WTC11 (cell line): ENCODE measurements around the gene VAC14. TPM values are rescaled to one million over a fixed set of nuclear protein-coding genes. Genes with fewer than 3 reads are reported as not detected.

Source experiments
- ATAC-seq: fragments of 200-7000 bp; cut with Tn5 transposase; 2 replicates; pipeline ENCODE4 v1.10.0; 2021; ENCODE audit warnings: mild to moderate bottlenecking, moderate library complexity
- CTCF ChIA-PET: fragments of 300-600 bp; sonication (Branson Sonifier 250); formaldehyde crosslinking; loops from one replicate; lab custom pipeline; 2021; ENCODE audit warnings: antibody characterized with exemption; lab: Charles Lee
- POLR2A ChIA-PET: fragments of 350-600 bp; sonication (Branson Sonifier 250); formaldehyde crosslinking; loops from one replicate; lab custom pipeline; 2021; ENCODE audit warnings: antibody characterized with exemption; lab: Charles Lee
- DNase-seq: peaks from one replicate; pipeline ENCODE4 v3.0.0; 2021; ENCODE audit warnings: low spot score
- H3K27ac Mint-ChIP-seq: 2 replicates; pipeline ENCODE4 v1.8.0; 2021; ENCODE audit warnings: mixed read lengths
- H3K27me3 Mint-ChIP-seq: 2 replicates; pipeline ENCODE4 v1.8.0; 2021; ENCODE audit warnings: low read depth, mild to moderate bottlenecking, moderate library complexity, mixed read lengths
- H3K36me3 Mint-ChIP-seq: 2 replicates; pipeline ENCODE4 v1.8.0; 2021; ENCODE audit warnings: mixed read lengths
- H3K4me1 Mint-ChIP-seq: 2 replicates; pipeline ENCODE4 v1.8.0; 2022; ENCODE audit warnings: mixed read lengths
- H3K4me3 Mint-ChIP-seq: 2 replicates; pipeline ENCODE4 v1.8.0; 2021; ENCODE audit warnings: mild to moderate bottlenecking, moderate library complexity, mixed read lengths
- H3K9me3 Mint-ChIP-seq: 2 replicates; pipeline ENCODE4 v1.8.0; 2021; ENCODE audit warnings: mixed read lengths
- E2F5 ChIP-seq: sonication (generic); formaldehyde crosslinking; IDR thresholded peaks from 2 replicates; pipeline ENCODE4 v1.8.1; 2022; ENCODE audit warnings: mild to moderate bottlenecking, moderate library complexity, missing genetic modification reagents
- ELF4 ChIP-seq: sonication (generic); formaldehyde crosslinking; IDR thresholded peaks from 2 replicates; pipeline ENCODE4 v1.8.1; 2022; ENCODE audit warnings: low read depth, mild to moderate bottlenecking, moderate library complexity, missing genetic modification reagents
- ETV6 ChIP-seq: sonication (generic); formaldehyde crosslinking; IDR thresholded peaks from 2 replicates; pipeline ENCODE4 v1.8.1; 2022; ENCODE audit warnings: mild to moderate bottlenecking, missing genetic modification reagents
- FOXK1 ChIP-seq: sonication (generic); formaldehyde crosslinking; IDR thresholded peaks from 2 replicates; pipeline ENCODE4 v1.8.0; 2022; ENCODE audit warnings: mild to moderate bottlenecking, moderate library complexity, missing genetic modification reagents
- HMGA2 ChIP-seq: fragments of 250-450 bp; sonication (Bioruptor Pico); IDR thresholded peaks from 2 replicates; pipeline ENCODE4 v1.4.0; 2021; ENCODE audit warnings: mild to moderate bottlenecking, moderate library complexity
- JAZF1 ChIP-seq: fragments of 250-450 bp; sonication (Bioruptor Pico); IDR thresholded peaks from 2 replicates; pipeline ENCODE4 v1.9.0; 2021; ENCODE audit warnings: moderate library complexity, mild to moderate bottlenecking, inconsistent platforms
- MAX ChIP-seq: sonication (generic); formaldehyde crosslinking; IDR thresholded peaks from 2 replicates; pipeline ENCODE4 v1.8.0; 2022; ENCODE audit warnings: mild to moderate bottlenecking, missing genetic modification reagents
- NR2C2 ChIP-seq: sonication (generic); formaldehyde crosslinking; IDR thresholded peaks from 2 replicates; pipeline ENCODE4 v1.8.0; 2022; ENCODE audit warnings: mild to moderate bottlenecking, missing genetic modification reagents
- NR3C1 ChIP-seq: sonication (generic); formaldehyde crosslinking; conservative IDR thresholded peaks from 2 replicates; pipeline ENCODE4 v1.8.1; 2023; ENCODE audit warnings: low read depth, mild to moderate bottlenecking, missing genetic modification reagents
- PRDM15 ChIP-seq: sonication (generic); formaldehyde crosslinking; IDR thresholded peaks from 2 replicates; pipeline ENCODE4 v1.8.0; 2022; ENCODE audit warnings: missing genetic modification reagents
- SOX15 ChIP-seq: fragments of 250-450 bp; sonication (Bioruptor Pico); IDR thresholded peaks from 2 replicates; pipeline ENCODE4 v1.9.0; 2021; ENCODE audit warnings: mild to moderate bottlenecking
- SP1 ChIP-seq: sonication (generic); formaldehyde crosslinking; conservative IDR thresholded peaks from 2 replicates; pipeline ENCODE4 v1.8.1; 2022; ENCODE audit warnings: missing genetic modification reagents
- TEAD4 ChIP-seq: sonication (generic); formaldehyde crosslinking; IDR thresholded peaks from 2 replicates; pipeline ENCODE4 v1.8.0; 2022; ENCODE audit warnings: mild to moderate bottlenecking, missing genetic modification reagents
- USF2 ChIP-seq: sonication (generic); formaldehyde crosslinking; IDR thresholded peaks from 2 replicates; pipeline ENCODE4 v1.8.1; 2023; ENCODE audit warnings: mild to moderate bottlenecking, missing genetic modification reagents, moderate library complexity
- ZBTB21 ChIP-seq: sonication (generic); formaldehyde crosslinking; IDR thresholded peaks from 2 replicates; pipeline ENCODE4 v1.8.1; 2023; ENCODE audit warnings: mild to moderate bottlenecking, missing genetic modification reagents, borderline replicate concordance
- ZNF138 ChIP-seq: sonication (generic); formaldehyde crosslinking; conservative IDR thresholded peaks from 2 replicates; pipeline ENCODE4 v1.8.1; 2022; ENCODE audit warnings: mild to moderate bottlenecking, moderate library complexity, missing genetic modification reagents
- ZNF219 ChIP-seq: sonication (generic); formaldehyde crosslinking; IDR thresholded peaks from 2 replicates; pipeline ENCODE4 v1.8.0; 2023; ENCODE audit warnings: missing genetic modification reagents, mild to moderate bottlenecking, borderline replicate concordance
- ZNF232 ChIP-seq: sonication (generic); formaldehyde crosslinking; IDR thresholded peaks from 2 replicates; pipeline ENCODE4 v1.8.0; 2022; ENCODE audit warnings: mild to moderate bottlenecking, missing genetic modification reagents
- ZNF416 ChIP-seq: fragments of 250-450 bp; sonication (Bioruptor Pico); IDR thresholded peaks from 2 replicates; pipeline ENCODE4 v1.9.0; 2021; ENCODE audit warnings: mild to moderate bottlenecking, inconsistent platforms
- ZNF512 ChIP-seq: sonication (generic); formaldehyde crosslinking; IDR thresholded peaks from 2 replicates; pipeline ENCODE4 v1.8.1; 2022; ENCODE audit warnings: missing genetic modification reagents, borderline replicate concordance
- total RNA-seq: library from RNA; stranded (reverse); gene quantifications from 3 replicates; pipeline ENCODE4 v1.2.3, GENCODE V29; 2021

VAC14 gene
- total RNA-seq, 1 experiment from 2014 or later: 60.1 TPM

- no peak for TF ChIP-seq NR3C1 (CRISPR knock-in tag)
- TF ChIP-seq HMGA2 (CRISPR knock-in tag): no peak
- TF ChIP-seq USF2 (CRISPR knock-in tag): no peak
- TF ChIP-seq, all 79 proteins: peak for 0
- no peak for DNase-seq
- ChIA-PET CTCF (interaction anchor here (0.9 to 3.0 kb wide), 4 partner anchors 23 to 57 kb away, joined by 3 to 91 read pairs (median 19); no protein-coding TSS in a partner anchor), POLR2A (interaction anchor here (1.4 kb wide), 1 partner anchor 8 kb away, joined by 3 read pairs; no protein-coding TSS in a partner anchor)
- Mint-ChIP-seq H3K27ac (no peak overlapping the region), H3K36me3 (no peaks in the 10 kb centered on the region), H3K9me3 (no peaks in the 10 kb centered on the region), H3K4me3 (no peak overlapping the region), H3K27me3 (no peaks in the 10 kb centered on the region), H3K4me1 (peaks cover 21% of the 10 kb centered on the region)
- peak; percentile 13; the same call in 1 of the 2 replicates for ATAC-seq
Measured at GRCh38 chr16:70736465-70737376, 64.2 kb downstream of the VAC14 start.

- Mint-ChIP-seq H3K36me3 (peaks cover 4% of the 10 kb centered on the region), H3K4me3 (no peak overlapping the region), H3K27ac (peak overlapping the region; percentile 63; the same call in 1 of the 2 replicates), H3K9me3 (no peaks in the 10 kb centered on the region), H3K27me3 (no peaks in the 10 kb centered on the region), H3K4me1 (peaks cover 21% of the 10 kb centered on the region)
- CTCF ChIA-PET: interaction anchor here (0.6 to 3.0 kb wide), 4 partner anchors 21 to 55 kb away, joined by 3 to 20 read pairs (median 7); no protein-coding TSS in a partner anchor
- peak; percentile 51 for ATAC-seq
- DNase-seq: peak; percentile 33
- POLR2A ChIA-PET: interaction anchor here (0.8 to 1.3 kb wide), 2 partner anchors 20 to 66 kb away, joined by 3 to 4 read pairs; partner anchors contain the start of gene VAC14
- TF ChIP-seq ETV6 (CRISPR knock-in tag) (no peak), NR2C2 (CRISPR knock-in tag) (no peak), PRDM15 (CRISPR knock-in tag) (no peak), SP1 (CRISPR knock-in tag) (no peak)
Measured at GRCh38 chr16:70735141-70735979, 65.6 kb downstream of the VAC14 start.

GRCh38 chr16:70734522-70735095 lies 66.3 kb downstream of the VAC14 start:
- H3K36me3 Mint-ChIP-seq: peaks cover 4% of the 10 kb centered on the region
- H3K27me3 Mint-ChIP-seq: no peaks in the 10 kb centered on the region
- ATAC-seq (no peak), DNase-seq (no peak)
- H3K27ac Mint-ChIP-seq: no peak overlapping the region; the same call in 1 of the 2 replicates
- POLR2A ChIA-PET: interaction anchor here (0.6 to 1.3 kb wide), 3 partner anchors 15 to 66 kb away, joined by 3 to 4 read pairs (median 4); partner anchors contain the start of gene VAC14
- H3K4me3 Mint-ChIP-seq: no peak overlapping the region
- TF ChIP-seq ZNF416 (CRISPR knock-in tag) (no peak), FOXK1 (no peak), SOX15 (no peak), JAZF1 (CRISPR knock-in tag) (no peak), ZBTB21 (CRISPR knock-in tag) (no peak), E2F5 (CRISPR knock-in tag) (no peak), TEAD4 (CRISPR knock-in tag) (no peak), ZNF512 (CRISPR knock-in tag) (no peak), MAX (CRISPR knock-in tag) (no peak), ELF4 (no peak), ZNF138 (no peak), ZNF219 (CRISPR knock-in tag) (no peak), ZNF232 (CRISPR knock-in tag) (no peak)
- TF ChIP-seq, all 79 proteins: peak for 0
- Mint-ChIP-seq H3K4me1 (peaks cover 21% of the 10 kb centered on the region), H3K9me3 (no peaks in the 10 kb centered on the region)
- CTCF ChIA-PET: interaction anchor here (1.1 to 3.0 kb wide), 3 partner anchors 20 to 47 kb away, joined by 4 to 20 read pairs (median 10); no protein-coding TSS in a partner anchor
